Heart left ventricle (tissue), 16 donors: ENCODE measurements around the gene YPEL3. TPM values are rescaled to one million over a fixed set of nuclear protein-coding genes. Genes with fewer than 3 reads are reported as not detected.

Source experiments
- ATAC-seq, 4 donors: fragments of 200-7000 bp; cut with Tn5 transposase; one replicate each; pipeline ENCODE4 v1.9.1; 2020 to 2022; ENCODE audit warnings: moderate library complexity in 4 of 4, mild to moderate bottlenecking in 3 of 4, moderate number of reproducible peaks in 1 of 4
- DNase-seq, 5 donors: peaks; one replicate each; pipeline ENCODE4 v3.0.0-alpha.2; 2020
- H3K27ac ChIP-seq, 12 donors: fragments of 200-600 bp; sonication (generic) in 4 of 12; one replicate each; pipeline versions ENCODE4 v1.5.0 to v1.8.0; 2016 to 2022; ENCODE audit warnings: mild to moderate bottlenecking in 2 of 12
- H3K27me3 ChIP-seq, 9 donors: fragments of 200-600 bp; sonication (generic) in 2 of 9; one replicate each; pipeline versions ENCODE4 v1.5.1 to v1.8.0; 2016 to 2022; ENCODE audit warnings: mild to moderate bottlenecking in 3 of 9
- H3K36me3 ChIP-seq, 9 donors: fragments of 200-600 bp; sonication (generic) in 2 of 9; one replicate each; pipeline versions ENCODE4 v1.5.0 to v1.8.0; 2018 to 2022; ENCODE audit warnings: mild to moderate bottlenecking in 2 of 9
- H3K4me1 ChIP-seq, 12 donors: fragments of 200-600 bp; sonication (generic) in 4 of 12; one replicate each; pipeline versions ENCODE4 v1.5.0 to v1.8.0; 2016 to 2022; ENCODE audit warnings: mild to moderate bottlenecking in 3 of 12
- H3K4me3 ChIP-seq, 12 donors: fragments of 200-600 bp; sonication (generic) in 4 of 12; one replicate each; pipeline versions ENCODE4 v1.5.0 to v1.8.0; 2017 to 2022; ENCODE audit warnings: mild to moderate bottlenecking in 9 of 12, moderate library complexity in 4 of 12
- H3K9me3 ChIP-seq, 12 donors: fragments of 200-600 bp; sonication (generic) in 4 of 12; one replicate each; pipeline versions ENCODE4 v1.5.0 to v1.8.0; 2016 to 2022; ENCODE audit warnings: mild to moderate bottlenecking in 1 of 12
- POLR2A ChIP-seq, 2 donors: fragments of 450-650 bp; IDR thresholded peaks; one replicate each; pipeline ENCODE4 v1.6.1; 2017; ENCODE audit warnings: antibody characterized with exemption in 2 of 2, mild to moderate bottlenecking in 2 of 2, moderate library complexity in 2 of 2
- WGBS, 4 donors: extraction: QIAGEN DNeasy Blood & Tissue Kit in 2 of 4; methylation state at CpG; one replicate each; pipeline versions ENCODE4 v1.1.5 to v1.1.7; 2013 to 2018; 5-methylcytosine and 5-hydroxymethylcytosine counted together
- intact Hi-C, 10 donors: fragments of 100-400 bp; cut with DNase I; formaldehyde crosslinking; loops; one replicate each; pipeline versions ENCODE4 v1.11.1 to v1.14.2; 2022
- long read RNA-seq, 3 donors: library from polyadenylated mRNA; unstranded; transcript quantifications; one replicate each; pipeline ENCODE4 v2.0.0, GENCODE V29; 2020 to 2021
- polyA plus RNA-seq, 2 donors: library from polyadenylated mRNA; stranded (reverse); fragments of 200-250 nt; gene quantifications; one replicate each; pipeline ENCODE4 v1.2.3, GENCODE V29; 2013
- total RNA-seq, 9 donors: library from RNA; depleted of rRNA in 2 of 9; stranded (reverse); fragments of >200 nt in 2 of 9; fragmentation: NEBNext Ultra II Directional in 3 of 9; extraction: Animal tissue kit (Norgen Biotek cat#: 25700) in 3 of 9; gene quantifications; one replicate each; pipeline versions ENCODE4 v1.1.0 to v1.2.4, GENCODE V29; 2016 to 2023
- TF ChIP-seq, protein P1 (sequence below), 12 donors: fragments of 200-600 bp; sonication (generic) in 4 of 12; IDR thresholded peaks; one replicate each; pipeline versions ENCODE4 v1.5.0 to v1.8.0; 2018 to 2022; ENCODE audit warnings: antibody characterized with exemption in 12 of 12, mild to moderate bottlenecking in 5 of 12
- donor health status: ischemic (EF 13 %, LVEDD 7.1; RV severe dilation, severe dysfunction).
- donor health status: healthy with polysubstance abuse.
- donor health status: DM: no; HTN: yes; CAD: no.
- donor health status: DM: no; HTN: no; CAD: no.
- donor health status: ischemic (EF 25% LVEDD 6.9; RV normal size, moderate dysfunction).
- donor health status: ischemic (EF 25% LVEDD 5.7; RV mildly dilated, moderate dysfunction).
- donor health status: healthy.
- donor health status: DM: yes; HTN: yes; CAD: no.
- donor health status: ischemic (EF 35%, LVEDD 5.7; RV mildly dilated, moderate dysfunction).
- donor health status: nonischemic (EF 11% LVEDD 7.7; RV severe dilation, severe dysfunction).
- donor health status: DM: yes; HTN: yes; CAD: no.
- donor health status: PGD.
- donor health status: ischemic (EF 29% LVEDD 5.4; RV normal size, mild dysfunction).
- donor health status: nonischemic (EF 23%, LVEDD 6.1; RV moderate dilation, normal function).

YPEL3 gene, protein sequence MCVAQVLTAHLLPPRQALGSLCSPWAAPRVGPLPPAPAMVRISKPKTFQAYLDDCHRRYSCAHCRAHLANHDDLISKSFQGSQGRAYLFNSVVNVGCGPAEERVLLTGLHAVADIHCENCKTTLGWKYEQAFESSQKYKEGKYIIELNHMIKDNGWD
- total RNA-seq, result 100 to 1,000 TPM in 2 of 9 donors, 10 to 100 TPM in 7; 34.8 to 248 (median 49.3) TPM
- 100 to 1,000 TPM in 1 of 2 donors, 10 to 100 TPM in 1; 57.1 to 106 TPM for polyA plus RNA-seq
- long read RNA-seq, donor 1, transcript YPEL3-201 (5 exons, 935 nt), result major isoform, 30 of 56 reads
- long read RNA-seq, donor 1, partial matches to known transcripts, result 2 of 56 reads
- long read RNA-seq, donor 1, other reads (novel, unspliced or antisense), result 19 of 56 reads
- long read RNA-seq, donor 2, partial matches to known transcripts, result 1 of 10 reads
- long read RNA-seq, donor 2, other reads (novel, unspliced or antisense), result 6 of 10 reads
- long read RNA-seq, donor 3, transcript YPEL3-201 (5 exons, 935 nt), result major isoform, 24 of 45 reads
- long read RNA-seq, donor 3, partial matches to known transcripts, result 3 of 45 reads
- long read RNA-seq, donor 3, other reads (novel, unspliced or antisense), result 11 of 45 reads

DNA sequence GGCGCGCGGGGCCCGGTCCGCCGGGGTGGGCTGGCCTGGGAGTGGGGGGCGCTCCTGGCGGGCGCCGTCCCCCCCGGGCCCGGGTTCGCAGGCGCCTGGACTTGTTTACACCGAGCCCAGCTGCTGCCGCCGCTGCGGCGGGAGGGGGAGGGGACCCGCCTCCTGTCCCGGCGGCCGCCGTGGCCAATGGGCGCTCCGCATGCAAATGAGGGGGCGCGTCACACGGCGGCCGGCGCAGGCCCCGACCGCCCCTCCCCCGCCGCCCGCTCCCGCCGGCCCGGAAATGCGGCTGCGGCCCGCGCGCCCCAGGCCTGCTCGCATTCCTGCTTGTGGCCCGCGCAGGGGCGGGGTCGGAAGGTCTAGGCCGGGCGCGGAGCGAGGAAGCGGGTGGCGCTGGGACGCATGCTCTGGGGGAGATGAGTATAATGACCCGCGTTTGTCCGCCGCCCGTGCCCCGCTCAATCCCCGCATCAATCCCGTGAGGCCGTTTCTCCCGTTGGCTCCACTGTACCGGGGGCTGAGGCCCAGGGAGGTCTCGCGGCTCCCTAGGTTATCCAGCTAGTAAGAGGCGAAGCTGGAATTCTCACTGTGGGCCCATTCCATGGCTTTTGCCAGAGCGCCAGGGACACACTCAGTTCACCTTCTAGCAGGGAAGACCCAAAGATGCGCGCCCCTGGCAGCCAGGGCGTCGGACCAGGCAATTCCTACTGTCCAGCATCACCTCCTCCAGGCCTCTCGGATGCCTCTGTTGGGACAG lies at the start of gene YPEL3:
YPEL3 (minus strand) TSS at position 109 of the 757 bp plus-strand sequence. CDS start 731 bp downstream, outside the sequence.
- ATAC-seq, result peak; percentile 62 to 79 (median 75)
- peak; percentile 71 to 84 for TF ChIP-seq POLR2A (IDR thresholded peaks at IDR 0.05)
- TF ChIP-seq, protein P1, sequence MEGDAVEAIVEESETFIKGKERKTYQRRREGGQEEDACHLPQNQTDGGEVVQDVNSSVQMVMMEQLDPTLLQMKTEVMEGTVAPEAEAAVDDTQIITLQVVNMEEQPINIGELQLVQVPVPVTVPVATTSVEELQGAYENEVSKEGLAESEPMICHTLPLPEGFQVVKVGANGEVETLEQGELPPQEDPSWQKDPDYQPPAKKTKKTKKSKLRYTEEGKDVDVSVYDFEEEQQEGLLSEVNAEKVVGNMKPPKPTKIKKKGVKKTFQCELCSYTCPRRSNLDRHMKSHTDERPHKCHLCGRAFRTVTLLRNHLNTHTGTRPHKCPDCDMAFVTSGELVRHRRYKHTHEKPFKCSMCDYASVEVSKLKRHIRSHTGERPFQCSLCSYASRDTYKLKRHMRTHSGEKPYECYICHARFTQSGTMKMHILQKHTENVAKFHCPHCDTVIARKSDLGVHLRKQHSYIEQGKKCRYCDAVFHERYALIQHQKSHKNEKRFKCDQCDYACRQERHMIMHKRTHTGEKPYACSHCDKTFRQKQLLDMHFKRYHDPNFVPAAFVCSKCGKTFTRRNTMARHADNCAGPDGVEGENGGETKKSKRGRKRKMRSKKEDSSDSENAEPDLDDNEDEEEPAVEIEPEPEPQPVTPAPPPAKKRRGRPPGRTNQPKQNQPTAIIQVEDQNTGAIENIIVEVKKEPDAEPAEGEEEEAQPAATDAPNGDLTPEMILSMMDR (IDR thresholded peaks at IDR 0.05), result no peak

DNA sequence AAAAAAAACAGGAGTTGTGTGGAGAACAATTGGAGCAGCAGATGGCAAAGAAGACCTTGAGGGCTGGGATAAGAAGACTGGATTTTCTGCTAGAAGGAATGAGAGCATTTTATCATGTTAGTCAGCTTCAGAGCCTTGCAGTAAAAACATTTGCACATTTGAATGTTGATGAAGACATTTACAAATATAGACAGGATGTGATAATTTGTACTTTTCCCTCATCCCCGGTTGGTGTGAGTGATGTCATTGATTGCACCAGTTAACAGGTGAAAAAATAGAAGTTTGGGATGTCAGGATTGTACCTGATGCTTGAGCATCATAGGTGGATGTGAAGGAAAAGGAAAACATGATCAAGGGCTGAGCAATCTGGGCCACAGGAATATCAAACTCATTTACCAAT lies 49.6 kb upstream of the YPEL3 start:
- WGBS, 4 donors, result 47 to 63% (median 61%) methylated on average over 1 of the region's 1 CpG
- no peaks in the 10 kb centered on the region for H3K27me3 ChIP-seq
- intact Hi-C loops, result no loop called here
- no peak for ATAC-seq
- peaks cover 0 to 16% (median 8%) of the 10 kb centered on the region in 12 donors for H3K9me3 ChIP-seq
- H3K4me1 ChIP-seq, result peaks cover 0 to 6% (median 0%) of the 10 kb centered on the region in 12 donors
- no peak for DNase-seq
- TF ChIP-seq, protein P1 (IDR thresholded peaks at IDR 0.05), result no peak
- TF ChIP-seq POLR2A (IDR thresholded peaks at IDR 0.05), result no peak
- no peak overlapping the region for H3K27ac ChIP-seq
- H3K36me3 ChIP-seq, result no peaks in the 10 kb centered on the region
- H3K4me3 ChIP-seq, result no peak overlapping the region

More for the DNA sequence above, at the start of gene YPEL3:
- peak; percentile 94 to 98 (median 96) for DNase-seq
- Histone ChIP-seq H3K9me3 (peaks cover 0 to 31% (median 12%) of the 10 kb centered on the region in 12 donors), H3K4me1 (peaks cover 4 to 46% (median 34%) of the 10 kb centered on the region in 12 donors), H3K27ac (peak within 1 kb of the TSS; percentile 82 to 98 (median 94)), H3K36me3 (peaks cover 0 to 25% (median 14%) of the 10 kb centered on the region in 9 donors), H3K27me3 (no peaks in the 10 kb centered on the region), H3K4me3 (peak within 1 kb of the TSS; percentile 28 to 96 (median 77))
- WGBS, 4 donors, result 9 to 21% (median 12%) methylated on average over 31 to 77 of the region's 77 CpGs
- intact Hi-C loops, result loop anchor here in 4 of 10 donors (1.0 to 10.0 kb wide), 5 partner anchors 27 to 319 kb away; partner anchors contain the start of genes CD2BP2 (in 1 of the 4), MAPK3 (in 1 of the 4), TLCD3B (in 1 of the 4) and ZNF771 (in 1 of the 4)

DNA sequence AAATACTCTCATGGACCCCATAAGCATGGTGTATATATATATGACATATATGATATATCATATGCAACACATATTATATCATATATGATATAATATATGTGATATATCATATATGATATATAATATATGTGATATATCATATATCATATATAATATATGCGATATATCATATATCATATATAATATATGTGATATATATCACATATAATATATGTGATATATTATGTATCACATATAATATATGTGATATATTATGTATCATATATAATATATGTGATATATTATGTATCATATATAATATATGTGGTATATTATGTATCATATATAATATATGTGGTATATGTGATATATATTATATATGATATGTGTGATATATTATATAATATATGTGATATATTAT lies 48.9 kb upstream of the YPEL3 start:
- H3K27me3 ChIP-seq, result no peaks in the 10 kb centered on the region
- 42 to 98% (median 47%) methylated on average over 1 of the region's 1 CpG for WGBS, 4 donors

More for the DNA sequence above, 48.9 kb upstream of the YPEL3 start:
- TF ChIP-seq, protein P1 (IDR thresholded peaks at IDR 0.05), result no peak
- no peak for TF ChIP-seq POLR2A (IDR thresholded peaks at IDR 0.05)
- H3K4me1 ChIP-seq, result peaks cover 0 to 8% (median 0%) of the 10 kb centered on the region in 12 donors
- peaks cover 0 to 15% (median 8%) of the 10 kb centered on the region in 12 donors for H3K9me3 ChIP-seq
- no peaks in the 10 kb centered on the region for H3K36me3 ChIP-seq
- no peak overlapping the region for H3K4me3 ChIP-seq
- intact Hi-C loops, result no loop called here
- no peak for ATAC-seq
- no peak for DNase-seq
- H3K27ac ChIP-seq, result no peak overlapping the region
